ENCODE data around the gene DUSP1. TPM values are rescaled to one million over a fixed set of nuclear protein-coding genes. Genes with fewer than 3 reads are reported as not detected.

DUSP1 gene
- total RNA-seq, 1 donor from 2014 or later: 50.9 TPM

GRCh38 chr5:172763120-172763464, 7.9 kb downstream of the DUSP1 start:
- peak overlapping the region; percentile 99 for H3K27ac Mint-ChIP-seq
- H3K4me3 Mint-ChIP-seq: no peak overlapping the region
- peaks cover 39% of the 10 kb centered on the region for H3K4me1 Mint-ChIP-seq (ENCODE audit: unreplicated experiment)
- peaks cover 9% of the 10 kb centered on the region for H3K9me3 Mint-ChIP-seq
- TF ChIP-seq CTCF (conservative IDR thresholded peaks at IDR 0.05): no peak
- H3K27me3 Mint-ChIP-seq: peaks cover under 1% of the 10 kb centered on the region
- DNase-seq (ENCODE audit: extremely low spot score, unreplicated experiment): no peak
- peaks cover 7% of the 10 kb centered on the region for H3K36me3 Mint-ChIP-seq

GRCh38 chr5:172762214-172763119, 8.5 kb downstream of the DUSP1 start:
- DNase-seq (ENCODE audit: extremely low spot score, unreplicated experiment): no peak
- Mint-ChIP-seq H3K36me3 (peaks cover 2% of the 10 kb centered on the region), H3K27me3 (peaks cover 4% of the 10 kb centered on the region), H3K4me1 (ENCODE audit: unreplicated experiment) (peaks cover 42% of the 10 kb centered on the region), H3K4me3 (no peak overlapping the region), H3K9me3 (peaks cover 9% of the 10 kb centered on the region), H3K27ac (no peak overlapping the region)
- TF ChIP-seq CTCF (conservative IDR thresholded peaks at IDR 0.05): no peak

DNA sequence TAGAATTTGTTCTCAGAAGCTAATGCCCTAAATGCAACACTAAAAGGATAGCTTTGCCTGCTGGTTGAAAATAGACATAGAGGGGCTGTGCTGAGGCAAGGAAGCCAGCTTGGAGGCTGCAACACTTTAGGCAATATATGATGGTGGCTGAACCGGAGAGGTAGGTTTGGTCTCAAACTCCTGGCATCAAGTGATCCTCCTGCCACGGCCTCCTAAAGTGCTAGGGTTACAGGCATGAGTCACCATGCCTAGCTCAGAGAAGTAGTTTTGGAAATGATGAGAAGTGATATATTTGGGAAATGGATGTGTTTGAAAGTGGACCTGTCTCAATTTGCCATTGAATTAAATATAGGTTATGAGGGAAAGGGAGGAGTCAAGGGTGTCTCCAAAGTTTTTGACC, 10.0 kb downstream of the DUSP1 start:
- no peaks in the 10 kb centered on the region for H3K36me3 Mint-ChIP-seq
- peaks cover 9% of the 10 kb centered on the region for H3K9me3 Mint-ChIP-seq
- H3K4me3 Mint-ChIP-seq: no peak overlapping the region
- peaks cover 4% of the 10 kb centered on the region for H3K27me3 Mint-ChIP-seq
- TF ChIP-seq CTCF (conservative IDR thresholded peaks at IDR 0.05): no peak
- DNase-seq (ENCODE audit: extremely low spot score, unreplicated experiment): no peak
- peaks cover 30% of the 10 kb centered on the region for H3K4me1 Mint-ChIP-seq (ENCODE audit: unreplicated experiment)
- H3K27ac Mint-ChIP-seq: peak overlapping the region; percentile 25

- no peak for TF ChIP-seq CTCF (conservative IDR thresholded peaks at IDR 0.05)
- DNase-seq (ENCODE audit: extremely low spot score, unreplicated experiment): no peak
- Mint-ChIP-seq H3K4me3 (no peak overlapping the region), H3K27ac (no peak overlapping the region), H3K4me1 (ENCODE audit: unreplicated experiment) (peaks cover 22% of the 10 kb centered on the region), H3K27me3 (peaks cover 4% of the 10 kb centered on the region), H3K36me3 (no peaks in the 10 kb centered on the region), H3K9me3 (peaks cover 9% of the 10 kb centered on the region)
Observed at GRCh38 chr5:172760136-172760535, 10.9 kb downstream of the DUSP1 start.

DNA sequence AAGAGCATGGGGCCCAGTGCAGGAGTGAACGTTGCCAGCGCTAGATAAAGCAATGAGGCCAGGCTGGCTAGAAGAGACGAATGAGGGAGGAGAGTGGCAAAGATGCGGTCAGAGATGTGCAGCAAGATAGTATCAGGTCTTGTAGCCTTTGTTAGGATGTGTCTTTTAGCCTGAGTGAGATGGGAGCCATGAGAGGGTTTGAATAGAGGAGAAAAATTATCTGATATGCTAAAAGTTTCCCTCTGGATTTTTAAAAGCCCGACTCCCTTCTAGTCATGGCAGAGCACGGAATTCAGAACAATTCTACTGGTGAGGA, 12.2 kb downstream of the DUSP1 start:
- TF ChIP-seq CTCF (conservative IDR thresholded peaks at IDR 0.05): no peak
- H3K27me3 Mint-ChIP-seq: peaks cover 4% of the 10 kb centered on the region
- H3K27ac Mint-ChIP-seq: no peak overlapping the region
- H3K9me3 Mint-ChIP-seq: peaks cover 9% of the 10 kb centered on the region
- no peaks in the 10 kb centered on the region for H3K36me3 Mint-ChIP-seq
- H3K4me3 Mint-ChIP-seq: no peak overlapping the region
- peaks cover 14% of the 10 kb centered on the region for H3K4me1 Mint-ChIP-seq (ENCODE audit: unreplicated experiment)
- DNase-seq (ENCODE audit: extremely low spot score, unreplicated experiment): no peak

Measured in type B pancreatic cell (in vitro differentiated cells).